ENCODE results near the gene FCN1.

FCN1 gene

DNA sequence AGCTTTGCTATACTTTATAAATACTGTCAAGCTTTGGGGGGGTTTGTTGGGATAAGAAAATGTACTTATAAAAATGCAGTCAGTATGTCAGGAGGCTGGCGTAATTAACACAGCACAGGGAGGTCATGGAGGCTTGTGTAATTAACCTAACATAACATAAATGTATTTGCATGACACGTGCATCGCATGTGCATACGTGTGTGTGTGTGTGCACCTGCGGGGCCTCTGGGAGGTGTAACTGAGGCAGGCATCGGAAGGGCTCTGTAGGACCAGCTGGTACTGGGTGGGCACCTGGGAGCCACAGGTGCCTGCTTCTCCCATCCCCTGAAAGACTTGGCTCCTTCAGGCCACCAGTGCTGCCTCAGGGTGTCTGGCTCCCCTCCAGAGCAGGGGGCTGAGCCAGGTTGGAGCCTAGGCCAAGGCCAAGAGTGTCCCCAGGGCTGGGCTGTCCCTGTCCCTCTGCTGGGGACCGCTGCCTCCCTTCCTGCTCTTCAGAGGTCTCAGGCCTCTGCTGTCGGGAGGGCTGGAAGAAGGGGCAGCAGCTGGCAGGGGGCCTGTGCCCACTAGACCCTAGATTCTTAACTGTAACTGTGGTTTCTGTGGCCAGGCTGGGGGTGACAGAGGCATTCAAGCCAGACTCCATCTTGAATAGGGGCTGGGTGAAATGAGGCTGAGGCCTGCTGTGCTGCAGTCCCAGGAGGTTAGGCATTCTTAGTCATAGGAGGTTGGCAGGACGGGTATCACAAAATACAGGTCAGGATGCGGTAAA is 28.1 kb downstream of the FCN1 start:
- DNase-seq: no peak

DNA sequence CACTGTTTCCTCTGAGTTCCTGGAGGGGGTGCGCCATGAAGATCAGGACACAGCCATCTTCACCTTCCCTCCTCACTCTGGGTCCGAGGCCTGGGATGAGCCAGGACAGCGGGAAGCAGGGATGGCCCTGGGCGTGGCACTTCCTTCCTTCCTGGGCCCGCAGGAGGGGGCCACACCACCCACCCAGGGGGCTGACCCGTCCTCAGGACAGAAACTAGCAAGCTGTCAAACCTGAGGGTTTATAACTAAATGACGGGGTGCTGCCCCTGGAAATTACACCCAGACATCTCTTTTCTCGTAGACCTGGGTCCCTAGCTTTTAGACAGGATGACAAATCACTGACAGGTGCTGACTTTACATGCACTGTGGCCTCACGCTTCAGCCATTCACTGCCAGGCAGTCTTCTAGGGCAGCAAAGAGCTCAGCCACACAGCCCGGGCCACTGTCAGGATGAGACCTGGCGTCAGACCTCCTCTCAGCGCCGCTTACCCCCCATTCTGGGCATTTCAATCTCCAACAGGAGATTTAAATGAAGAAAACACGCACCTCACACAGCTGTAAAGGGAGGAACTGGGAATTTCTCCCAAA is 29.0 kb downstream of the FCN1 start:
- no peak for DNase-seq

DNA sequence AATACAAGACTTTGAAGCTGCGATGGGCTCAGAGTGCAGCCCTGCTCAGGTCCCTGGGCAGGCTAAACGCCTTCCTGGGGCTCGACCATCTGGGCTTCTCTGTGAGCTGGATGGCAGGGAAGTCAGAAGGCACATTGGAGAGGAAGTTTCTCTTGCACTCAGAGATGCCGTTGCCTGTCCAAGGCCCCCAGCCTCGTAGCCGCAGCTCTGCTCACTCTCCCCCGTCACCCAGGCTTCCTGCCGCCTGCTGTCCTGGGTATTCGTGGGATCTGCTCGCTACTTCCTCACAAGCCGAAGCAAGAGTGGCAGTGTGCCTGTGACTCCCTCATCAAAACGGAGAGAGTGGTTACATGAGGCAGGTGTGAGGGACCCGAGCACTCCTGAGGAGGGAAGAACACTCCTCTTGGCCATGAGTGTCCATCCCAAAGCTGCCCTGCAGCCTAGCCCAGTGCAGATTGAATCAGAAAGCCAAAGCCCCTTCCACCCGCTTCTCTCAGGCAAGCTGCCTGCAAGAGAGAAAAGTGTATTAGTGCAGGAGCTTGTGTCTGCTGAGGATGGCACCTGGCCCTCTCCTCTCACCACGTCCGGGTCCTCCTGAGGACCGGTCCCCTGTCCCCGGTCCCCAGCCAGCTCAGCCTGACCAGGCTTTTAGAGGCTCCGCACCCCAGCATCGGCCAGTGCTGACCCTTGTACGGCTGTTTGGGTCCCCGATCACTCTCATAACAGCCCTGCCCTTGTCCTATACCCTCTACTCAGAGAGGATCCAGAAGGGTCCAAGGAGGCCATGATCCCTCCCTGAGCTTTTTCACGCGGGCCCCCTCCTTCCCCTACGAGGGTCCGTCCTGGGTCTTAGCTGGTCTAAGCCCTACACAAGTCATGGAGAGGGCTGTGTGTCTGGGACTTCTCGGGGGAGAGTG is 29.8 kb downstream of the FCN1 start:
- no peak for DNase-seq

DNA sequence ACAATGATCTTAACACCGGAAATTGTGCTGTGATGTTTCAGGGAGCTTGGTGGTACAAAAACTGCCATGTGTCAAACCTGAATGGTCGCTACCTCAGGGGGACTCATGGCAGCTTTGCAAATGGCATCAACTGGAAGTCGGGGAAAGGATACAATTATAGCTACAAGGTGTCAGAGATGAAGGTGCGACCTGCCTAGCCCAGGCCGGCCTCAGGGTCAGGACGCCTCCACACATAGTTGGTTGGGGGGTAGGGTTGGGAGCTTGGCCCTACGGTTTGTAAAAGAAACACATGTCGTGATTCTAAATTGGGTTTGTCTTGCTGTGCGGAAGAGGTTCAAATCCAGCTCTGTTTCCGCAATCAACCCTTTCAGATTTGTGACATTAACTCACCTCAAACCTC is 30.5 kb downstream of the FCN1 start:
- DNase-seq: no peak

DNA sequence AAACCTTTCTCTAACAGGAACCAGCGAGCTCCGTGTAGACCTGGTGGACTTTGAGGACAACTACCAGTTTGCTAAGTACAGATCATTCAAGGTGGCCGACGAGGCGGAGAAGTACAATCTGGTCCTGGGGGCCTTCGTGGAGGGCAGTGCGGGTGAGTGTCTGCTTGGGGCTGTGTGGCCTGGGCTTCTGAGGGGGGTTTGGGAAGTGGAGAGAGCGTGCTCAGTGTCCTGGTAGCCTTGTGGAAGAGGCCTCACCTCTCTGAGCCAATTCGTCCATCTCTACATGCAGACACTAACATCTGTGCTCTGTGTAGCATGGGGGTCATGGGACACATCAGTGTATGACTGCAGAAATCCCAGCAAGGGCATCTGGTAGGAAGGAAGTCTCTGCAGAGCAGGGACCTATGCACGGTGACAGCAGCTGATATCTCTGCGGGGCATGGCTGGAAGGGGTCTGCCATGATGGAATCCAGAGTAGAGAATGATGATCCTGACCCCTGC is 31.2 kb downstream of the FCN1 start:
- no peak for DNase-seq

DNA sequence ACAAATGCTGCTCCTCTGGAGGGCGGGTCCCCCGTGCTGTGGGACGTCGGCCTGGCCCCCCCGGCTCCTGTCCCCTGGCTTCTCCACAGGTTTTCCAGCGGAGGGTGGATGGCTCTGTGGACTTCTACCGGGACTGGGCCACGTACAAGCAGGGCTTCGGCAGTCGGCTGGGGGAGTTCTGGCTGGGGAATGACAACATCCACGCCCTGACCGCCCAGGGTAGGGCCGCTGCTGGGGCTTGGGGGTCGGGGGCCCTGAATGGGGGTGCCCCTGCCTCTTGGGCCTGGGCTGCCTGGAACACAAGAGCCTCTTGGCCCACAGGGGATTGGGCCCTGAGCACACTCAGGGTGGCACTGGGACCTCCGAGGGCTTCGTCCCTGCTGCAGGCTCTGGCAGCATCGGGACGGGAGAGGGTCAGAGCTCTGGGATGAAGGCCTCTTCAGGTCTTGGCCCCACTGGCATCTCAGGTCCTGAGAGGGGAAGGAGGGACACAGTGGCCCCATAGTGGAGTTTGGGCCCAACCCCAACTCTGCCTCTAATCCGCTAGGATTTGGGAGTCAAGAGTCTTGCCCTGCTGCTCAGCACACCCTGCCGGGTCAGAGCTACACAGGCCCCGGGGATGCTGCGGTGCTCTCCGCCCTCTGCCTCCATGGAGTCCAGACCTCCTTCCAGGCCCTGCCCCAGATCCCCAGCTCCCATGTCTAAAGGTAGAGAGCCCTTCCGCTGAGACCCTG is 31.9 kb downstream of the FCN1 start:
- no peak for DNase-seq

DNA sequence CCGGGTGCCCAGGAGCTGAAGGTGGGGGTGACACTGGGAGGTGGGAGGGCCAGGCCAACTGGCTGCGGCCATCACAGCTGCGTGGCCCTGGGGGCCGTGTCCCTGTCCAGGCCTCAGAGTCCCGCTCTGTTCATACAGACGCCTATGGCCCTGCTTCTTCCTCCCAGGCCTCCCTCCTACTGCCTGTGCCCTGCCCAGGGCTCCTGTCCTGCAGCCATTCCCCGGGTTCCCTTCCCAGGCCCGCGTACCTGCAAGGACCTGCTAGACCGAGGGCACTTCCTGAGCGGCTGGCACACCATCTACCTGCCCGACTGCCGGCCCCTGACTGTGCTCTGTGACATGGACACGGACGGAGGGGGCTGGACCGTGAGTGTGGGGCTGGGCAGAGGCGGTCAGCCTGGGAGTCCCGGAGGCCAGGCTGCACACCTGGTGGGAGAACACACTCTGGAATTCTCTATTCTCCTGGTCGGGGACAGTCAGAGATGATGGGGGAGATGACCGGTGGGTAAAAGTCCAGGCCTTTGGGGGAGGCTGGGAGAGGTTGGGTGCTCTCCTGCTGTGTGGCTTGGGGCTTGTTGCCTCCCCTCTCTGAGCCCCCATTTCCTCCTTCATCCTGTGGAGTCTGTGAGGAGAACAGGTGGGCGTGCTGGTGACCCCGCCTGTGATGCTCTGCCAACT is 32.6 kb downstream of the FCN1 start:
- no peak for DNase-seq

DNA sequence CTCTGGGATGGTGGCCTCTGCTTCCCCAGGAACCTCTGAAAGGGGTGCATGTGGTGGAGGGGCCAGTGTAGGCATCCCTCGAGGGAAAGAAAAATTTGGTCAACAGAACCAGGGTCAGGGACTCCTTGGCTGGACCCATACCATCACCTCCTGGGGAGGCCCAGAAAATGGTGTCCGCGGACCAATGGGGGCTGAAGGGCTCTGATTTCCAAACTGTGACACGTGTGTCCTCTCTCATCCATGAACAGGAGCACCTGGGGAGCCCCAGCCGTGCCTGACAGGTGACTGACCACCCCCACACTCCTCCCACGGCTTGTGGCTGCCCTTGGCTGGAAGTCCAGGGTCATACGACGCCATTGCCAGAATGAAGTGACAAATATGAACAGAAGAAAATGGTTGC is 33.2 kb downstream of the FCN1 start:
- no peak for DNase-seq

DNA sequence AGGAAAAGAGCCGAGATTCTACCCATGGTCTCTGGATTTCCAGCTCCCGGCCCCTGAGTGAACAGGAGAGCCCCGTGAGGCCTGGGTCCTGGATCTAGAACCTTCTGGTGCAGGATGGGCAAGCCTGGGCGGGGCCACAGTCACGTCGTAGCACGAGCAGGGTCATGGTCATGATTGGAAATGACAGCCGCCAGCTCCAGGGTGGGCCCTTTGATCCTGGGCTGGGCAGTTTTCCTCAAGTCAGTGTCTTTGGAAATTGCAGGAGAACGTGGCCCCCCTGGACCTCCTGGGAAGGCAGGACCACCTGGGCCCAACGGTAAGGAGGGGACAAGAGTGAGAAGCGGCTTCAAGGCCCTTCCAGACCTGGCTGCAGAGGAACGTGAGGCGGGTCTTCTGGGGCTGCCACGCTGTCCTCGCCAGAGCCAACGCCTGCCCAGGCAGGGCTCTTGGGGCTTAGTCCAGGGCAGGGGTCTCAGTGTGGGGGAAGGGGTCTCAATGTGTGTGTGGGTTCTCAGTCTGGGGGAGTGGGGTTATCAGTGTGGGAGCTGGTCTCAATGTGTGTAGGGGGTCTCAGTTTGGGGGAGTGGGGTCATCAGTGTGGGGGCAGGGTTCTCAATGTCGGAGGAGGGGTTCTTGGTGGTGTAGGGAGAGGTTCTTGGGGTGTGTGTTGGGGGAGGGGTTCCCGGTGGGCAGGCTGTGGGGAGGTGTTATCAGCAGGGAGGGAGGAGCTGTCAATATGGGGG is 34.5 kb downstream of the FCN1 start:
- no peak for DNase-seq

DNA sequence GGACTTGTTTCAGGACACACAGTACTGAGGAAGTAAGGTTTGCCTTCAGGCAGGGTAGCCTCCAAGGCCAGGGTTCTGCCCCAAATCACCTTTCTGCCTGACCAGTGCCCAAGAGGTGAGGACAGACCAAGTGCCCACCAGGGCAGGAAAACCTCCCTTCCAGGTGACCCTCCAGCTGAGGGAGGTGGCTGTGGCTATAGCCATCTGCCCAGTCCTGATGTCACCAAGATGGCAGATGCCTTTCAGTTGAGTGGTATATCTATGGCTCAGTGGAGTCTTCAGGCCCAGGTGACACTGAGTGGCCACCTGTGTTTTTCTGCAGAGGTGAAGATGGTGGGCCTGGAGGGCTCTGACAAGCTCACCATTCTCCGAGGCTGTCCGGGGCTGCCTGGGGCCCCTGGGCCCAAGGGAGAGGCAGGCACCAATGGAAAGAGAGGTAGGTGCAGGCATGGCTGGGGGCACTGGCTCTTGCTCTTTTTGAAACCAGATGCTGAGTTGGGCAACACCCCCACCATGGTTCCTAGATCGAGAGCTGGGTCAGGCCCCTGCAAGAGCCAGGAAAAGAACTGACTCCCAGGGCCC is 35.4 kb downstream of the FCN1 start:
- DNase-seq: no peak

DNA sequence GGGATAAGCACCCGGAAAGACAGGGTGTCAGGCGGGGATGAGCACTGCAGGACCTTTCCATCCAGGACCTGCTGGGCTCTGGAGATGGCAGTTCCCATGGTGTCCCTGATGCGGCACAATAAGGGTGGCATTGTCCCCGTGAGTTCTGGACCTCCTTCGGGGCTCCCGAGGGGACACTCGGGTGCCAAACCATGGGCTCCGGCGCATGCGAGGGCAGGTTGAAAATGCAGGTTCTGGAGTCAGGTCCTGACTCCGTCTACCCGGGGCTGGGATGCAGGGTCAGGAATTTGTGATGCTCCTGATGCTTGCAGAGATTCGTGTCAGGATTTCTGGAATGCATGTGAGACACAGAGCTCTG is 36.4 kb downstream of the FCN1 start:
- DNase-seq: no peak

DNA sequence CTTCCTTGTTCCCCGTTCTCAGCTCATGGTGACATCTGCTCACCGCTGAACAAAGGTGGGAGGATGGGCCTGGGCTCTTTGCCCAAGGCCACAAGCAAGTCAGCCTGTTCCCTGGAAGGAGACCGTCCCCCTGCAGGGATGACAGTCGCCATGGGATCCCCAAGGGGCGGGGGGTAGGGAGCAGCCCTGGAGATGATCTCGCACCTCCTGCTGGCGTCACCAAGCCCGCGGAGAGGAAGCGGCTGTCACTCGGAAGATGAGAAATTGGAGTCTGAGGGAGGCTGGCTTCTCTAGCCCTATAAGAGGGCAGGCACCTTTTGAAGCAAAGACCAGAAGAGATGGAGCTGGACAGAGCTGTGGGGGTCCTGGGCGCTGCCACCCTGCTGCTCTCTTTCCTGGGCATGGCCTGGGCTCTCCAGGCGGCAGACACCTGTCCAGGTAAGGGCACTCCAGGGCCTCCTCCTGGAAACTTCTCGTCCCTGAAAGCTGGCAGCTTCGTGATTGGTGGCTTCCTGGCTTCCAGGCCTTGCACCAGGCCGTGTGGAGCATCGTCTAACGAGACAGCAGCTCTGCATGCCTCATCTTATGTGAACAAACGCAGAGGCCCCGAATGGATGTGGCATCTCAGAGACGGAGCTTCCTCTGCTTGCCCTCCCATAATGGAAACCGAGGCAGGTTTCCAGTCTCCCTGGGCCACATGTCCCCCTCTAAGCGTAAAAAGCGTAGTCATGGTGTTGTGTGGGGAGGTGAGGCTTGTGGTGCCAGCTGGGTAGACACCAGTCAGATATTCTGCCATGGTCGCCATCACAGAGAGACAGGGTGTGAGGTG is 37.0 kb downstream of the FCN1 start, which contains the start of gene FCN2:
Gene FCN2, plus strand, starts transcription at position 327 of the 829 bp plus-strand sequence. Its CDS starts 12 bp downstream, at position 339.
- DNase-seq: no peak

DNA sequence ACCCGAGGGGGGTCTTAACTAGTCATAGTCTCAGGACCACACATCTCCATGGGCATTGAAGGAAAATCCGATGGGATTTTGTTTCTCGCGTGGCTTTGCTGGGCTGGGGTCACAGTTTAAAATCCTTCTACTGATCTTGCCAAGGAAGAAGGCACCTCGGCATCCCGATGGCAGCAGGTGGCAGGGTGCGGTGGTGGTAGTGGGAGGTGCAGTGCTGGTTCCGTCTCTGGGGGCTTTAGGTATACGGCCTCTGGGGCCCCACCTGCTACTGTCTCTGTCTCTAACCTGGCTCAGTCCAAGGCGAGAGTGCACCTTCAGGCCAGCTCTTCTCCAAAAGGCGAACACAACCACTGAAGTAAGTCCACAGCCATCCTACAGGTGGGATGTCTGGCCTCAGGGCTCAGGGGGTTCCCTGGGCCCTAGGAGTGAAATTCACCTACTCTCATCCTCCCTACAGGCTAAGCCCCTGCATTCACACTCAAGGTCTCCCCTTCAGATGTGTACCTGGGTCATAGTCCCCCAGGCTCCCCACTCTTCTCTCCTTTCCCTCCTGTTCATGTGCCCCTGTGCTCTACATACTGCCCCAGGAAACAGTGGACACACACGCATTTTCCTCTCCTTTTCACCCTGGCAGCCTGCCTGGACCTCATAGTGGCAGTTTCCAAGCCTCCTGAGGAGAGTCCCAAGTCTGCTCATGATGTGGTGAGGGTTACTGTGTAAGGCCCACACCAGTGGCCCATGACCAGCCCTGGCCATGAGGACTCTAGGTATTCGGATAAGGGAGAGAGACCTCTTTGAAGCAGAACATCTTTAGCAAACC is 37.8 kb downstream of the FCN1 start:
- DNase-seq: no peak

DNA sequence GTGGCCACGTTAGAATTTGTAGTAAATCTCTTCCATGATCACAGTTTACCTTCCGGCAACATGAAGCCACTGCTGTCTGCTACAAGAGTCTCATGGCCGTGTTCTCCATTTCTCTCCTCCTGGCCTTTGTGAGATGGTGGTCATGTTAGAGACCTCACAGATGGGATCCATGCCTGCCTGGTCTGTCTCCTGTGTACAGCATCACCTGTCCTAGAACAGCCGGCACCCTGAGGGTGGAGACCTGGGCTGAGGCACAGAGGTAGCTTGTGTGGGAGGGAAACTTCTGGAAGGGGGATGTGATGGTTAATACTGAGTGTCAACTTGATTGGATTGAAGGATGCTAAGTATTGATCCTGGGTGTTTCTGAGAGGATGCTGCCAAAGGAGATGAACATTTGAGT is 40.2 kb downstream of the FCN1 start:
- no peak for DNase-seq

DNA sequence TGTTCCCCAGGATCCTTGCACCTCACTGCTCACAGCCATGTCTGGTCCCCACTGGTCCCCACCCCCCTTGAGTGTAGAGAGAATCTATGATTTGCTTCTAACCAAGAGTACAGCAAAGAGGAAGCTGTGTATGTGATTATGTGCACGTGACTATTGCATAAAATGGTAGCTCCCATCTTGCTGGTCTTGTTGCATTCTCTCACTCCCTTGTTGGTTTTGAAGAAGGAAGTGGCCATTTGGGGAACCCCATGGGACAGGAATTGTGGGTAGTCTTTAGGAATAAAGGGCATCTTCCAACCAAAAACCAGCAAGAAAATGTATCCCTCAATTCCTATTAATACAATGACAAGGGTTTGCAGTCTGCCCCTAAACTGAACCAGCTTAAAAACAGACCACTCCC is 42.3 kb downstream of the FCN1 start:
- no peak for DNase-seq

DNA sequence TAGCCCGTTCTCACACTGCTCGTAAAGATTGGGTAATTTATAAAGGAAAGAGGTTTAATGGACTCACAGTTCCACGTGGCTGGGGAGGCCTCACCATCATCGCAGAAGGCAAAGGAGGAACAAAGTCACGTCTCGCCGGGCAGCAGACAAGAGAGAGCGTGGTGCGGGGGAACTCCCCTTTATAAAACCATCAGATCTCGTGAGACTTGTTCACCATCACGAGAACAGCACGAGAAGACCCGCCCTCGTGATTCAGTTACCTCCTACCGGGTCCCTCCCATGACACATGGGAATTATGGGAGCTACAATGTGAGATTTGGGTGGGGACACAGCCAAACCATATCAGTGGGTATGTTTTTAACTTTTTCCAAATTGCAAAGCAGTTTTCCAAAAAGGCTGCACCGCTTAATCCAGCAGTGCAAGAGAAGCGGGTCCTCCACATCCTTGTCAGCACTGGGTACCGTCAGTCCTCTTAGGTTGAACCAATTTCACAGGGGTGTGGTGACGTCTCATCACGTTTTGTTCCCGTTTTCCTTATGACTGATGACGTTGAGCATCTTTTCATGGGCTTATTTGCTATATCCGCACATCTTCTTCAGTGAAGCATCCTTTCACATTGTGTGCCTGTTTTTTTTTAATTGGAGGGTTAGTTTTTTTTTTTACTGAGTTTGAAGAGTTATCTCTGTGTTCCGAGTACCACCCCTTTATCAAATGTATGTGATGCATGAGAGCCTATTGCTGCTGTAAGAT is 45.1 kb downstream of the FCN1 start:
- DNase-seq: no peak

DNA sequence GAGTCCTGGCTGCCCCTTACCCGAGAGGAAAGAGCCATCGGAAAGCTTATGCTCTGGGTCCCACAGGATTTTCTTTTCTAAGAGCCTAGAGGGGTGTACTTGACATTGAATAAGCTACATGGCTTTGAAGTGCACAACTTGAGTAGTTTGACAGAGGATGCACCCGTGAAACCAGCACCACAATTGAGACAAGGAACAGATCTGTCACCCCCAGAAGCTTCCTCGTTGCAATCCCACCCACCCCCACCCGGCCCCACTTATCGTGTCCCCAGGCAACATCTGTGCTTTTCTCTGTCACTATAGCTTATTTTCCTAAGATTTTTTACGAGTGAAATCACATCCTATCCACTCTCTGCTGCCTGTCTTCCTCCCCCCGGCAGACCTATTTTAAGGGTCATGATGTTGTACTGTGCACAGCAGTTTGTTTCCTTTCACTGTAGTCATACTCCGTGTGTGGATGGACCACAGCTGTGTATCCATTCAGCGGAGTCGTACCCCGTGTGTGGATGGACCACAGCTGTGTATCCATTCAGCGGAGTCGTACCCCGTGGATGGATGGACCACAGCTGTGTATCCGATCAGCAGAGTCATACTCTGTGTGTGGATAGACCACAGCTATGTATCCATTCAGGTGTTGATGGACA is 45.9 kb downstream of the FCN1 start:
- no peak for DNase-seq

All from CD4-positive, alpha-beta T cell treated with Interleukin-21 for 1 hour (primary cell).